Islet of Langerhans (tissue), 1 donor: Measurements from ENCODE around the gene SLC9A7.

Experiments used
- FAIRE-seq: peaks from one replicate; lab custom pipeline; 2011; peaks lifted over from hg19 to GRCh38; lab: Jason Lieb, UNC

SLC9A7 gene

GRCh38 chrX:46703980-46704379 lies 54.9 kb downstream of the SLC9A7 start:
- no peak for FAIRE-seq

- no peak for FAIRE-seq
Measured at GRCh38 chrX:46698691-46699090, 60.2 kb downstream of the SLC9A7 start.

GRCh38 chrX:46695491-46695890 lies 63.4 kb downstream of the SLC9A7 start:
- no peak for FAIRE-seq

- no peak for FAIRE-seq
Measured at GRCh38 chrX:46694549-46694948, 64.4 kb downstream of the SLC9A7 start.

- FAIRE-seq: no peak
Measured at GRCh38 chrX:46693149-46693548, 65.8 kb downstream of the SLC9A7 start.

- no peak for FAIRE-seq
Measured at GRCh38 chrX:46690818-46691217, 68.1 kb downstream of the SLC9A7 start.

- FAIRE-seq: peak; percentile 64
Measured at GRCh38 chrX:46687619-46688018, 71.3 kb downstream of the SLC9A7 start.

GRCh38 chrX:46686003-46686645 lies 72.8 kb downstream of the SLC9A7 start:
- FAIRE-seq: no peak

GRCh38 chrX:46683048-46683447 lies 75.9 kb downstream of the SLC9A7 start:
- FAIRE-seq: no peak

GRCh38 chrX:46681849-46682248 lies 77.1 kb downstream of the SLC9A7 start:
- no peak for FAIRE-seq

- FAIRE-seq: no peak
Measured at GRCh38 chrX:46678232-46678631, 80.7 kb downstream of the SLC9A7 start.

GRCh38 chrX:46676399-46677356 lies 82.2 kb downstream of the SLC9A7 start:
- FAIRE-seq: no peak

GRCh38 chrX:46673620-46674359 lies 85.1 kb downstream of the SLC9A7 start:
- FAIRE-seq: peak; percentile 64

GRCh38 chrX:46670316-46670715 lies 88.6 kb downstream of the SLC9A7 start:
- no peak for FAIRE-seq

GRCh38 chrX:46666831-46667230 lies 92.1 kb downstream of the SLC9A7 start:
- no peak for FAIRE-seq

- FAIRE-seq: no peak
Measured at GRCh38 chrX:46665232-46666152, 93.4 kb downstream of the SLC9A7 start.

- no peak for FAIRE-seq
Measured at GRCh38 chrX:46662188-46662958, 96.5 kb downstream of the SLC9A7 start.

- no peak for FAIRE-seq
Measured at GRCh38 chrX:46653482-46653881, 105.4 kb downstream of the SLC9A7 start.

GRCh38 chrX:46649421-46650260 lies 109.3 kb downstream of the SLC9A7 start:
- no peak for FAIRE-seq

GRCh38 chrX:46648660-46649059 lies 110.3 kb downstream of the SLC9A7 start:
- FAIRE-seq: no peak
